ENCODE measurements around the gene STMP1.

STMP1 gene

DNA sequence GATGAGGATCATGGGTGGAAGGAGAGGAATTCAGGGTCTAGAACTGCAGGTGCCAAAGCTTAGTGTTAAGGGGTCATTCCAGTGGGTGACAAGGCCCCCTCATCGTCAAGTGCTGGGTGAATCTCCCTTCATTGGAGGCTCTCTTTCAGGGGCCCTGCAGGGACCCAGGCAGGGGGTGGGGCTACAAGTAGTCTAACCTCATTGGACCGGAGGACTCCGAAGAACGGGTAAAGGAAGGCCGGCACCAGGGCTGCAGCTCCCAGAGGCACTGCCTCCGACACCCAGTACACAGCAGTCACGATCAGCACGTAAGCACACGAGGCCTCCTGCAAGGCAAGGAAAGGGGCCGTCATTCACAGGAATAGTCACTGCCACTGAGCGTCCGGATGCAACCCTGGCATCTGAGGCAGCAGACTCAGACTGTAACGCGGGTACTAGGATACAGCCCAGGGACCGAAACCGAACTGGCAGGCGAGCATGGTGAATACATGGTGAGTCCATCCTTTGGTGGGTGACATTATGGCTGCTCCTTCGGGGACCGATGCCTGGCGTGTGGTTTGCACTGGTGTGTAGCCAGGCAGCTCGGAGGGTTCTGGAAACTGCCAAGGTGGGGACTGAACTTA is 59.0 kb downstream of the STMP1 start:
- Mint-ChIP-seq H3K4me1 (peaks cover 4% of the 10 kb centered on the region), H3K27ac (no peak overlapping the region), H3K9me3 (no peaks in the 10 kb centered on the region), H3K36me3 (ENCODE audit: low read depth) (no peaks in the 10 kb centered on the region), H3K4me3 (no peak overlapping the region), H3K27me3 (ENCODE audit: low read depth) (peaks cover 12% of the 10 kb centered on the region)
- TF ChIP-seq CTCF (IDR thresholded peaks at IDR 0.05; ENCODE audit: unreplicated experiment in 3 of 3) = no peak

GRCh38 chr7:135723411-135723810 is 61.1 kb downstream of the STMP1 start:
- Mint-ChIP-seq H3K4me1 (no peaks in the 10 kb centered on the region), H3K36me3 (ENCODE audit: low read depth) (no peaks in the 10 kb centered on the region), H3K27ac (no peak overlapping the region), H3K9me3 (no peaks in the 10 kb centered on the region), H3K27me3 (ENCODE audit: low read depth) (peaks cover 12% of the 10 kb centered on the region), H3K4me3 (no peak overlapping the region)
- TF ChIP-seq CTCF (IDR thresholded peaks at IDR 0.05; ENCODE audit: unreplicated experiment in 3 of 3) = no peak
